ENCODE measurements around the gene OMA1. TPM values are rescaled to one million over a fixed set of nuclear protein-coding genes. Genes with fewer than 3 reads are reported as not detected.

The OMA1 gene
- total RNA-seq, 5 donors from 2014 or later (not counting 1 experiment from before 2014, with no cell fraction given): 31.3 to 50.4 (median 43.9) TPM

- peaks cover 0 to 11% of the 10 kb centered on the region in 2 experiments for H3K4me1 ChIP-seq (ENCODE audit: control insufficient read depth in 1 of 2, extremely low read depth in 1 of 2, insufficient read depth in 2 of 2, low read length in 2 of 2)
- H3K27me3 Mint-ChIP-seq: peaks cover 61 to 66% of the 10 kb centered on the region in 2 donors
- ChIA-PET CTCF (no interaction called here), POLR2A (no interaction called here)
- WGBS (ENCODE audit: insufficient coverage): 42% methylated on average over 23 of the region's 32 CpGs
- H3K36me3 ChIP-seq (ENCODE audit: control insufficient read depth in 2 of 2, extremely low read depth in 1 of 2, insufficient read depth in 1 of 2, low read length in 1 of 2): no peaks in the 10 kb centered on the region
- no peak for ATAC-seq (replicated peaks in 1 of 4)
- H3K4me3 Mint-ChIP-seq: peak overlapping the region; percentile 70 to 76 (median 70)
- H3K36me3 Mint-ChIP-seq: no peaks in the 10 kb centered on the region
- H3K9me3 ChIP-seq: no peaks in the 10 kb centered on the region
- H3K27ac ChIP-seq (ENCODE audit: low read length): no peak overlapping the region
- no peak overlapping the region for H3K27ac Mint-ChIP-seq
- H3K4me1 Mint-ChIP-seq: peaks cover 22 to 34% (median 34%) of the 10 kb centered on the region in 3 donors
- H3K27me3 ChIP-seq (replicated peaks in 1 of 2; ENCODE audit: control insufficient read depth in 2 of 2, extremely low read depth in 1 of 2, insufficient read depth in 2 of 2, low read length in 1 of 2): peaks cover 5 to 27% of the 10 kb centered on the region in 2 experiments
- no peaks in the 10 kb centered on the region for H3K9me3 Mint-ChIP-seq
- DNase-seq: no peak
- peak overlapping the region; percentile 23 to 57 for H3K4me3 ChIP-seq (ENCODE audit: control insufficient read depth in 1 of 2, extremely low read depth in 1 of 2, low read length in 1 of 2)
Observed at GRCh38 chr1:58575551-58576324, 29.2 kb upstream of the OMA1 start.

GRCh38 chr1:58574816-58575215 is 28.3 kb upstream of the OMA1 start:
- no peak overlapping the region for H3K4me3 ChIP-seq (ENCODE audit: control insufficient read depth in 1 of 2, extremely low read depth in 1 of 2, low read length in 1 of 2)
- POLR2A ChIA-PET: no interaction called here
- H3K27me3 Mint-ChIP-seq: peaks cover 66 to 69% of the 10 kb centered on the region in 2 donors
- 100% methylated on average over 1 of the region's 2 CpGs for WGBS (ENCODE audit: insufficient coverage)
- no peaks in the 10 kb centered on the region for H3K36me3 Mint-ChIP-seq
- H3K27ac ChIP-seq (ENCODE audit: low read length): no peak overlapping the region
- H3K9me3 Mint-ChIP-seq: no peaks in the 10 kb centered on the region
- DNase-seq: no peak
- no peaks in the 10 kb centered on the region for H3K9me3 ChIP-seq
- H3K27ac Mint-ChIP-seq: no peak overlapping the region
- H3K4me3 Mint-ChIP-seq: peak overlapping the region in 1 of 3 donors; percentile 76
- peaks cover 22 to 34% (median 34%) of the 10 kb centered on the region in 3 donors for H3K4me1 Mint-ChIP-seq
- no peak for ATAC-seq (replicated peaks in 1 of 4)
- peaks cover 0 to 11% of the 10 kb centered on the region in 2 experiments for H3K4me1 ChIP-seq (ENCODE audit: control insufficient read depth in 1 of 2, extremely low read depth in 1 of 2, insufficient read depth in 2 of 2, low read length in 2 of 2)
- no peaks in the 10 kb centered on the region for H3K36me3 ChIP-seq (ENCODE audit: control insufficient read depth in 2 of 2, extremely low read depth in 1 of 2, insufficient read depth in 1 of 2, low read length in 1 of 2)
- peaks cover 5 to 29% of the 10 kb centered on the region in 2 experiments for H3K27me3 ChIP-seq (replicated peaks in 1 of 2; ENCODE audit: control insufficient read depth in 2 of 2, extremely low read depth in 1 of 2, insufficient read depth in 2 of 2, low read length in 1 of 2)
- CTCF ChIA-PET: no interaction called here

GRCh38 chr1:58573705-58574591 is 27.4 kb upstream of the OMA1 start:
- peak in 13 of 35 experiments; percentile 5 to 54 (median 12) for DNase-seq
- Mint-ChIP-seq H3K27ac (no peak overlapping the region), H3K27me3 (peaks cover 63 to 70% of the 10 kb centered on the region in 2 donors), H3K4me1 (peaks cover 22 to 34% (median 34%) of the 10 kb centered on the region in 3 donors), H3K9me3 (no peaks in the 10 kb centered on the region), H3K36me3 (no peaks in the 10 kb centered on the region), H3K4me3 (peak overlapping the region in 1 of 3 donors; percentile 27)
- CTCF ChIA-PET: no interaction called here
- no peak overlapping the region for H3K4me3 ChIP-seq (ENCODE audit: control insufficient read depth in 1 of 2, extremely low read depth in 1 of 2, low read length in 1 of 2)
- no CpG with 5 or more reads among the region's 4 CpGs for WGBS (ENCODE audit: insufficient coverage)
- POLR2A ChIA-PET: no interaction called here
- H3K27me3 ChIP-seq (replicated peaks in 1 of 2; ENCODE audit: control insufficient read depth in 2 of 2, extremely low read depth in 1 of 2, insufficient read depth in 2 of 2, low read length in 1 of 2): peaks cover 5 to 27% of the 10 kb centered on the region in 2 experiments
- H3K9me3 ChIP-seq: no peaks in the 10 kb centered on the region
- H3K4me1 ChIP-seq (ENCODE audit: control insufficient read depth in 1 of 2, extremely low read depth in 1 of 2, insufficient read depth in 2 of 2, low read length in 2 of 2): peaks cover 0 to 11% of the 10 kb centered on the region in 2 experiments
- H3K27ac ChIP-seq (ENCODE audit: low read length): no peak overlapping the region
- ATAC-seq (replicated peaks in 1 of 4): peak; percentile 75 to 95 (median 84)
- no peaks in the 10 kb centered on the region for H3K36me3 ChIP-seq (ENCODE audit: control insufficient read depth in 2 of 2, extremely low read depth in 1 of 2, insufficient read depth in 1 of 2, low read length in 1 of 2)

- POLR2A ChIA-PET: no interaction called here
- H3K36me3 Mint-ChIP-seq: no peaks in the 10 kb centered on the region
- CTCF ChIA-PET: no interaction called here
- H3K4me3 Mint-ChIP-seq: no peak overlapping the region
- Histone ChIP-seq H3K36me3 (ENCODE audit: control insufficient read depth in 2 of 2, extremely low read depth in 1 of 2, insufficient read depth in 1 of 2, low read length in 1 of 2) (no peaks in the 10 kb centered on the region), H3K9me3 (no peaks in the 10 kb centered on the region), H3K4me1 (ENCODE audit: control insufficient read depth in 1 of 2, extremely low read depth in 1 of 2, insufficient read depth in 2 of 2, low read length in 2 of 2) (peaks cover 0 to 11% of the 10 kb centered on the region in 2 experiments), H3K4me3 (ENCODE audit: control insufficient read depth in 1 of 2, extremely low read depth in 1 of 2, low read length in 1 of 2) (no peak overlapping the region), H3K27me3 (replicated peaks in 1 of 2; ENCODE audit: control insufficient read depth in 2 of 2, extremely low read depth in 1 of 2, insufficient read depth in 2 of 2, low read length in 1 of 2) (peaks cover 5 to 27% of the 10 kb centered on the region in 2 experiments), H3K27ac (ENCODE audit: low read length) (no peak overlapping the region)
- H3K27ac Mint-ChIP-seq: no peak overlapping the region
- ATAC-seq (replicated peaks in 1 of 4): no peak
- H3K9me3 Mint-ChIP-seq: no peaks in the 10 kb centered on the region
- no CpG with 5 or more reads among the region's 2 CpGs for WGBS (ENCODE audit: insufficient coverage)
- peaks cover 62 to 71% of the 10 kb centered on the region in 2 donors for H3K27me3 Mint-ChIP-seq
- peaks cover 22 to 34% (median 34%) of the 10 kb centered on the region in 3 donors for H3K4me1 Mint-ChIP-seq
- DNase-seq: no peak
Observed at GRCh38 chr1:58573138-58573537, 26.6 kb upstream of the OMA1 start.

GRCh38 chr1:58572690-58573089 is 26.2 kb upstream of the OMA1 start:
- H3K27ac Mint-ChIP-seq: no peak overlapping the region
- peaks cover 4 to 27% of the 10 kb centered on the region in 2 experiments for H3K27me3 ChIP-seq (replicated peaks in 1 of 2; ENCODE audit: control insufficient read depth in 2 of 2, extremely low read depth in 1 of 2, insufficient read depth in 2 of 2, low read length in 1 of 2)
- no peak for DNase-seq
- no peaks in the 10 kb centered on the region for H3K36me3 ChIP-seq (ENCODE audit: control insufficient read depth in 2 of 2, extremely low read depth in 1 of 2, insufficient read depth in 1 of 2, low read length in 1 of 2)
- peaks cover 0 to 11% of the 10 kb centered on the region in 2 experiments for H3K4me1 ChIP-seq (ENCODE audit: control insufficient read depth in 1 of 2, extremely low read depth in 1 of 2, insufficient read depth in 2 of 2, low read length in 2 of 2)
- ChIA-PET POLR2A (no interaction called here), CTCF (interaction anchor here in 1 of 2 donors (0.6 kb wide), 1 partner anchor 72 kb away, joined by 3 read pairs; no protein-coding TSS in a partner anchor)
- H3K4me3 Mint-ChIP-seq: no peak overlapping the region
- H3K4me1 Mint-ChIP-seq: peaks cover 21 to 31% (median 30%) of the 10 kb centered on the region in 3 donors
- 86% methylated on average over 1 of the region's 2 CpGs for WGBS (ENCODE audit: insufficient coverage)
- no peak overlapping the region for H3K4me3 ChIP-seq (ENCODE audit: control insufficient read depth in 1 of 2, extremely low read depth in 1 of 2, low read length in 1 of 2)
- H3K36me3 Mint-ChIP-seq: no peaks in the 10 kb centered on the region
- H3K9me3 ChIP-seq: no peaks in the 10 kb centered on the region
- H3K27ac ChIP-seq (ENCODE audit: low read length): no peak overlapping the region
- H3K9me3 Mint-ChIP-seq: no peaks in the 10 kb centered on the region
- ATAC-seq (replicated peaks in 1 of 4): no peak
- peaks cover 58 to 67% of the 10 kb centered on the region in 2 donors for H3K27me3 Mint-ChIP-seq

- H3K9me3 ChIP-seq: no peaks in the 10 kb centered on the region
- H3K27ac ChIP-seq (ENCODE audit: low read length): no peak overlapping the region
- Mint-ChIP-seq H3K36me3 (no peaks in the 10 kb centered on the region), H3K27ac (no peak overlapping the region), H3K4me1 (peaks cover 16 to 25% (median 24%) of the 10 kb centered on the region in 3 donors), H3K27me3 (peaks cover 54 to 64% of the 10 kb centered on the region in 2 donors), H3K4me3 (no peak overlapping the region), H3K9me3 (no peaks in the 10 kb centered on the region)
- CTCF ChIA-PET: no interaction called here
- DNase-seq (no peak), ATAC-seq (replicated peaks in 1 of 4) (no peak)
- no peak overlapping the region for H3K4me3 ChIP-seq (ENCODE audit: control insufficient read depth in 1 of 2, extremely low read depth in 1 of 2, low read length in 1 of 2)
- H3K4me1 ChIP-seq (ENCODE audit: control insufficient read depth in 1 of 2, extremely low read depth in 1 of 2, insufficient read depth in 2 of 2, low read length in 2 of 2): peaks cover 0 to 6% of the 10 kb centered on the region in 2 experiments
- H3K27me3 ChIP-seq (replicated peaks in 1 of 2; ENCODE audit: control insufficient read depth in 2 of 2, extremely low read depth in 1 of 2, insufficient read depth in 2 of 2, low read length in 1 of 2): peaks cover 2 to 22% of the 10 kb centered on the region in 2 experiments
- H3K36me3 ChIP-seq (ENCODE audit: control insufficient read depth in 2 of 2, extremely low read depth in 1 of 2, insufficient read depth in 1 of 2, low read length in 1 of 2): no peaks in the 10 kb centered on the region
- POLR2A ChIA-PET: no interaction called here
Observed at GRCh38 chr1:58571616-58572015, 25.1 kb upstream of the OMA1 start.

All from T-cell (primary cell).